DMS 273 (cell line): Measurements from ENCODE around the gene NR6A1.

Experiments used
- DNase-seq: peaks from one replicate; lab custom pipeline; 2025; ENCODE audit not compliant: unreplicated experiment; lab: John Stamatoyannopoulos, UW

The NR6A1 gene

GRCh38 chr9:124771021-124771866 is at the start of gene NR6A1:
NR6A1 (minus strand) TSS chr9:124771311.
- DNase-seq, result peak; percentile 98

GRCh38 chr9:124818431-124819281 is 47.5 kb upstream of the NR6A1 start:
- peak; percentile 71 for DNase-seq

- no peak for DNase-seq
Observed at GRCh38 chr9:124815601-124816000, 44.5 kb upstream of the NR6A1 start.

- no peak for DNase-seq
Observed at GRCh38 chr9:124814164-124814535, 43.0 kb upstream of the NR6A1 start.

- DNase-seq, result no peak
Observed at GRCh38 chr9:124813501-124814163, 42.5 kb upstream of the NR6A1 start.

- no peak for DNase-seq
Observed at GRCh38 chr9:124813041-124813440, 41.9 kb upstream of the NR6A1 start.

- DNase-seq, result no peak
Observed at GRCh38 chr9:124812441-124812876, 41.3 kb upstream of the NR6A1 start.

- DNase-seq, result no peak
Observed at GRCh38 chr9:124810663-124811355, 39.7 kb upstream of the NR6A1 start.

GRCh38 chr9:124809741-124810500 is 38.8 kb upstream of the NR6A1 start:
- no peak for DNase-seq

- no peak for DNase-seq
Observed at GRCh38 chr9:124809211-124809610, 38.1 kb upstream of the NR6A1 start.

GRCh38 chr9:124808246-124808956 is 37.3 kb upstream of the NR6A1 start:
- DNase-seq, result no peak

GRCh38 chr9:124805186-124805585 is 34.1 kb upstream of the NR6A1 start:
- no peak for DNase-seq

- no peak for DNase-seq
Observed at GRCh38 chr9:124803911-124804310, 32.8 kb upstream of the NR6A1 start.

GRCh38 chr9:124802426-124802825 is 31.3 kb upstream of the NR6A1 start:
- no peak for DNase-seq

GRCh38 chr9:124801356-124801755 is 30.2 kb upstream of the NR6A1 start:
- no peak for DNase-seq

- peak; percentile 71 for DNase-seq
Observed at GRCh38 chr9:124800306-124801259, 29.5 kb upstream of the NR6A1 start.

- no peak for DNase-seq
Observed at GRCh38 chr9:124799274-124800006, 28.3 kb upstream of the NR6A1 start.
